HCT116 (cell line): ENCODE data around the gene CHAF1A. TPM values are rescaled to one million over a fixed set of nuclear protein-coding genes. Genes with fewer than 3 reads are reported as not detected.

Source experiments
- ATAC-seq: fragments of 200-7000 bp; cut with Tn5 transposase; 2 replicates; pipeline ENCODE4 v1.9.1; 2020; ENCODE audit warnings: mild to moderate bottlenecking, moderate library complexity
- BruUV-seq: library from RNA; stranded (reverse); fragments of 400-500 nt; replicated peaks from 2 replicates; lab custom pipeline; 2021; lab: Mats Ljungman, UMichigan
- CTCF ChIA-PET: fragments of 300-600 bp; sonication (Branson Sonifier 250); formaldehyde crosslinking; loops from one replicate; lab custom pipeline; 2021; ENCODE audit warnings: antibody characterized with exemption; lab: Charles Lee
- POLR2A ChIA-PET: fragments of 300-600, 350-600 bp; sonication (Branson Sonifier 250); formaldehyde crosslinking; loops from one replicate; lab custom pipeline; 2021; ENCODE audit warnings: antibody characterized with exemption; lab: Charles Lee
- RAD21 ChIA-PET, 2 experiments: fragments of 300-600 bp; sonication (Branson Sonifier 250); formaldehyde crosslinking; loops; one replicate each; lab custom pipeline; 2023; ENCODE audit warnings: low total read pairs in 2 of 2; ENCODE audit not compliant: uncharacterized antibody in 2 of 2, unreplicated experiment in 2 of 2, low non-redundant PET in 1 of 2; lab: Charles Lee
- DNase-seq: peaks from one replicate; pipeline ENCODE4 v3.0.0-alpha.2; 2010; ENCODE audit warnings: low read depth, low spot score
- H2AFZ ChIP-seq: fragments of 200-600 bp; shearing (Covaris generic), sonication (generic); 2 replicates; pipeline ENCODE4 v1.6.1; 2017; ENCODE audit warnings: low read depth, mixed run types, mixed read lengths, antibody characterized with exemption, low read length; ENCODE audit not compliant: poor library complexity, severe bottlenecking
- H3K27ac ChIP-seq: 2 replicates; pipeline ENCODE4 v1.5.1; 2012; ENCODE audit warnings: low read depth, low read length
- H3K27me3 ChIP-seq: fragments of 200-600 bp; sonication (generic); 2 replicates; pipeline ENCODE4 v1.6.1; 2016; ENCODE audit warnings: mixed run types, low read length, mixed read lengths; ENCODE audit not compliant: insufficient read depth
- H3K36me3 ChIP-seq, 2 experiments: fragments of 200-500 bp in 1 of 2; fragments of 200-600 bp in 1 of 2; sonication (Bioruptor generic) in 1 of 2; sonication (generic) in 1 of 2; 2 replicates each; pipeline versions ENCODE4 v1.5.1 to v1.6.1; 2014 to 2016; ENCODE audit warnings: low read length in 2 of 2, inconsistent platforms in 1 of 2, mixed read lengths in 1 of 2, mixed run types in 1 of 2; ENCODE audit not compliant: insufficient read depth in 2 of 2, control insufficient read depth in 1 of 2
- H3K4me1 ChIP-seq, 2 experiments: fragments of 200-600 bp in 1 of 2; sonication (generic) in 1 of 2; 2 replicates each; pipeline versions ENCODE4 v1.5.1 to v1.6.1; 2012 to 2017; ENCODE audit warnings: low read length in 2 of 2, inconsistent platforms in 1 of 2, mild to moderate bottlenecking in 1 of 2, mixed read lengths in 1 of 2, mixed run types in 1 of 2, moderate library complexity in 1 of 2; ENCODE audit not compliant: insufficient read depth in 2 of 2, control insufficient read depth in 1 of 2
- H3K4me2 ChIP-seq: fragments of 200-600 bp; sonication (generic); 2 replicates; pipeline ENCODE4 v1.6.1; 2017; ENCODE audit warnings: mixed run types, low read length, mixed read lengths
- H3K4me3 ChIP-seq, 2 experiments: fragments of 200-600 bp in 1 of 2; sonication (generic) in 1 of 2; replicated peaks in 1 of 2; 2 replicates each; pipeline ENCODE4 v1.5.1; 2011 to 2016; ENCODE audit warnings: low read length in 2 of 2, control low read depth in 1 of 2, low read depth in 1 of 2, mild to moderate bottlenecking in 1 of 2, mixed read lengths in 1 of 2, mixed run types in 1 of 2
- H3K79me2 ChIP-seq: fragments of 200-600 bp; sonication (generic); 2 replicates; pipeline ENCODE4 v1.6.1; 2017; ENCODE audit warnings: mild to moderate bottlenecking, mixed run types, low read length, moderate library complexity, mixed read lengths; ENCODE audit not compliant: insufficient read depth
- H3K9ac ChIP-seq: fragments of 200-600 bp; sonication (generic); 2 replicates; pipeline ENCODE4 v1.6.1; 2016; ENCODE audit warnings: low read length, mixed read lengths
- H3K9me2 ChIP-seq: fragments of 200-600 bp; sonication (generic), shearing (Covaris generic); 2 replicates; pipeline ENCODE4 v1.6.1; 2017; ENCODE audit warnings: mixed run types, mild to moderate bottlenecking, moderate library complexity; ENCODE audit not compliant: insufficient read depth
- H3K9me3 ChIP-seq, 2 experiments: fragments of 200-500 bp in 1 of 2; fragments of 200-600 bp in 1 of 2; sonication (Bioruptor generic) in 1 of 2; sonication (generic) in 1 of 2; 2 replicates each; pipeline ENCODE4 v1.6.1; 2014 to 2017; ENCODE audit warnings: low read length in 2 of 2, mixed read lengths in 2 of 2, inconsistent platforms in 1 of 2, low read depth in 1 of 2, mild to moderate bottlenecking in 1 of 2, mixed run types in 1 of 2, moderate library complexity in 1 of 2; ENCODE audit not compliant: control insufficient read depth in 1 of 2, insufficient read depth in 1 of 2
- H4K20me1 ChIP-seq: fragments of 200-600 bp; sonication (generic), shearing (Covaris generic); 2 replicates; pipeline ENCODE4 v1.6.1; 2017; ENCODE audit warnings: mixed run types, mild to moderate bottlenecking, moderate library complexity; ENCODE audit not compliant: insufficient read depth
- CBX3 ChIP-seq: IDR thresholded peaks from 2 replicates; pipeline ENCODE4 v1.6.1; 2012; ENCODE audit warnings: low read depth
- EGR1 ChIP-seq: IDR thresholded peaks from 2 replicates; pipeline ENCODE4 v1.6.1; 2012; ENCODE audit warnings: low read depth
- ELF1 ChIP-seq: IDR thresholded peaks from 2 replicates; pipeline ENCODE4 v1.6.1; 2012; ENCODE audit warnings: low read depth, borderline replicate concordance
- EZH2 ChIP-seq: fragments of 200-600 bp; sonication (generic); IDR thresholded peaks from 2 replicates; pipeline ENCODE4 v1.6.1; 2017; ENCODE audit warnings: antibody characterized with exemption, mixed run types
- FOSL1 ChIP-seq: IDR thresholded peaks from 2 replicates; pipeline ENCODE4 v1.6.1; 2012; ENCODE audit warnings: low read depth
- MAX ChIP-seq: IDR thresholded peaks from 2 replicates; pipeline ENCODE4 v1.6.1; 2012
- POLR2AphosphoS5 ChIP-seq: IDR thresholded peaks from 2 replicates; pipeline ENCODE4 v1.6.1; 2011; ENCODE audit warnings: mild to moderate bottlenecking, low read depth, low read length, moderate library complexity
- RAD21 ChIP-seq: IDR thresholded peaks from 2 replicates; pipeline ENCODE4 v1.6.1; 2012; ENCODE audit warnings: low read depth, mild to moderate bottlenecking
- SIN3A ChIP-seq: IDR thresholded peaks from 2 replicates; pipeline ENCODE4 v1.6.1; 2012; ENCODE audit warnings: low read depth
- YY1 ChIP-seq: IDR thresholded peaks from 2 replicates; pipeline ENCODE4 v1.6.1; 2011; ENCODE audit warnings: low read length, low read depth, moderate library complexity, mild to moderate bottlenecking; ENCODE audit not compliant: insufficient replicate concordance; ENCODE audit errors: extremely low read depth
- ZNF274 ChIP-seq: fragments of 200-500 bp; sonication (Bioruptor generic); IDR thresholded peaks from 2 replicates; pipeline ENCODE4 v1.6.1; 2014; ENCODE audit warnings: mild to moderate bottlenecking, low read depth, low read length, inconsistent platforms
- intact Hi-C: fragments of 100-400 bp; cut with micrococcal nuclease; formaldehyde crosslinking; loops from 2 replicates; pipeline ENCODE4 v1.10.0; 2022
- total RNA-seq: library from RNA; stranded (reverse); gene quantifications from one replicate; pipeline ENCODE4 v1.2.1, GENCODE V29; 2021; ENCODE audit not compliant: unreplicated experiment
- TF ChIP-seq, protein P1 (sequence below), 3 experiments: fragments of 200-600 bp in 1 of 3; sonication (generic) in 1 of 3; IDR thresholded peaks in 2 of 3; conservative IDR thresholded peaks in 1 of 3; 2 replicates each; pipeline ENCODE4 v1.5.1; 2012 to 2017; ENCODE audit warnings: low read depth in 2 of 3, low read length in 2 of 3, antibody characterized with exemption in 1 of 3, borderline replicate concordance in 1 of 3, control low read depth in 1 of 3, mild to moderate bottlenecking in 1 of 3, mixed read lengths in 1 of 3, mixed run types in 1 of 3, moderate library complexity in 1 of 3; ENCODE audit not compliant: insufficient read depth in 1 of 3

Gene CHAF1A
- total RNA-seq, 1 experiment from 2014 or later, result 69.9 TPM

DNA sequence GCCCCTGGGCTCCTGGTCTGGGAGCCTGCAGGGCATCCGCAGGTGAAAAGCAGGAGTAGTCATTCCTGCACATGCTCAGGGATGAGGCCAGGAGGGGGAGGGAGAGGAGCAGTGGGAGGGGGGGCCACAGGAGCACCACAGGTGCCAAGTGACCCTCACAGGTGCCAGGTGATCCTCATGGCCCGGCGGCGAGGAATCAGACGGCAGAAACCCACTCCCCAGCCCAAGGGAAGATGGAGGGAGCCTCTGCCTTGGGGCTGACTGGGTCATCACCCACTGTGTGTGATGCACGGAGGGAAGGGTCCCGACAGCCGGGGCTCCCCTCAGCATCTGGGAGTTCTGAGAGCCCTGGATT is 29.4 kb upstream of the CHAF1A start:
- Histone ChIP-seq H3K9me2 (no peaks in the 10 kb centered on the region), H3K27ac (no peak overlapping the region; the same call in 1 of the 2 replicates), H3K36me3 (no peaks in the 10 kb centered on the region), H3K27me3 (no peaks in the 10 kb centered on the region), H4K20me1 (peaks cover 3% of the 10 kb centered on the region; the same call in 1 of the 2 replicates), H3K9me3 (no peaks in the 10 kb centered on the region), H3K4me2 (no peak overlapping the region), H2AFZ (no peak overlapping the region), H3K4me1 (peaks cover 47 to 73% of the 10 kb centered on the region in 2 experiments), H3K79me2 (peaks cover 92% of the 10 kb centered on the region), H3K4me3 (no peak overlapping the region), H3K9ac (0 out of 2 replicates have a peak overlapping the region, but pooled peaks have one; percentile 77)
- POLR2A ChIA-PET, result no interaction called here
- no peak for TF ChIP-seq FOSL1
- TF ChIP-seq MAX, result no peak
- no peak for TF ChIP-seq ZNF274
- ATAC-seq (no peak), DNase-seq (no peak)
- intact Hi-C loops, result no loop called here
- CTCF ChIA-PET, result no interaction called here
- RAD21 ChIA-PET, result no interaction called here
- no TSS peak for BruUV-seq

GRCh38 chr19:4373601-4374497 is 28.6 kb upstream of the CHAF1A start:
- peak overlapping the region; percentile 30 to 58 for H3K4me3 ChIP-seq
- peak overlapping the region; percentile 77 for H3K9ac ChIP-seq
- no peaks in the 10 kb centered on the region for H3K9me3 ChIP-seq
- peaks cover 51 to 75% of the 10 kb centered on the region in 2 experiments for H3K4me1 ChIP-seq
- POLR2A ChIA-PET, result interaction anchor here (1.7 kb wide), 1 partner anchor 25 kb away, joined by 4 read pairs; no protein-coding TSS in a partner anchor
- H3K36me3 ChIP-seq, result no peaks in the 10 kb centered on the region
- H3K27me3 ChIP-seq, result no peaks in the 10 kb centered on the region
- intact Hi-C loops, result loop anchor here (1.0 to 2.0 kb wide), 2 partner anchors 31 to 46 kb away; partner anchors contain the start of gene MPND
- no peak overlapping the region for H2AFZ ChIP-seq
- H3K79me2 ChIP-seq, result peaks cover 93% of the 10 kb centered on the region
- TF ChIP-seq YY1 (no peak), CBX3 (no peak), POLR2AphosphoS5 (no peak), RAD21 (no peak), EGR1 (no peak), SIN3A (no peak), FOSL1 (no peak), EZH2 (no peak), ELF1 (no peak)
- TF ChIP-seq, protein P1, sequence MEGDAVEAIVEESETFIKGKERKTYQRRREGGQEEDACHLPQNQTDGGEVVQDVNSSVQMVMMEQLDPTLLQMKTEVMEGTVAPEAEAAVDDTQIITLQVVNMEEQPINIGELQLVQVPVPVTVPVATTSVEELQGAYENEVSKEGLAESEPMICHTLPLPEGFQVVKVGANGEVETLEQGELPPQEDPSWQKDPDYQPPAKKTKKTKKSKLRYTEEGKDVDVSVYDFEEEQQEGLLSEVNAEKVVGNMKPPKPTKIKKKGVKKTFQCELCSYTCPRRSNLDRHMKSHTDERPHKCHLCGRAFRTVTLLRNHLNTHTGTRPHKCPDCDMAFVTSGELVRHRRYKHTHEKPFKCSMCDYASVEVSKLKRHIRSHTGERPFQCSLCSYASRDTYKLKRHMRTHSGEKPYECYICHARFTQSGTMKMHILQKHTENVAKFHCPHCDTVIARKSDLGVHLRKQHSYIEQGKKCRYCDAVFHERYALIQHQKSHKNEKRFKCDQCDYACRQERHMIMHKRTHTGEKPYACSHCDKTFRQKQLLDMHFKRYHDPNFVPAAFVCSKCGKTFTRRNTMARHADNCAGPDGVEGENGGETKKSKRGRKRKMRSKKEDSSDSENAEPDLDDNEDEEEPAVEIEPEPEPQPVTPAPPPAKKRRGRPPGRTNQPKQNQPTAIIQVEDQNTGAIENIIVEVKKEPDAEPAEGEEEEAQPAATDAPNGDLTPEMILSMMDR (IDR thresholded peaks at IDR 0.05 in 2 of 3, conservative IDR thresholded peaks at IDR 0.05 in 1 of 3; ENCODE audit: borderline replicate concordance in 1 of 3, insufficient read depth in 1 of 3, low read depth in 2 of 3, low read length in 2 of 3), result no peak
- H3K4me2 ChIP-seq, result peak overlapping the region; percentile 97
- H3K27ac ChIP-seq, result peak overlapping the region; percentile 99
- RAD21 ChIA-PET, result interaction anchor here in 1 of 2 experiments (0.9 kb wide), 1 partner anchor 26 kb away, joined by 3 read pairs; the partner anchor contains the start of gene SH3GL1
- CTCF ChIA-PET, result interaction anchor here (0.9 to 2.6 kb wide), 4 partner anchors 11 to 28 kb away, joined by 3 to 13 read pairs (median 10); partner anchors contain the start of gene CHAF1A
- TSS peak; percentile 69 for BruUV-seq
- DNase-seq (no peak), ATAC-seq (no peak)
- no peaks in the 10 kb centered on the region for H3K9me2 ChIP-seq
- peaks cover 3% of the 10 kb centered on the region; the same call in 1 of the 2 replicates for H4K20me1 ChIP-seq
